AML-193 (cell line): ENCODE data around the gene ARMC5.
"Not testable (repeated sequence)": the region's sequence is repeated elsewhere in the genome, so short reads cannot be mapped to it uniquely, and the experiment has no call there.

Experiments used
- DNase-seq, 2 experiments: peaks; one replicate each; lab custom pipeline; 2025; lab: John Stamatoyannopoulos, UW

ARMC5 gene

GRCh38 chr16:31430380-31431052 lies 28.8 kb upstream of the ARMC5 start:
- no peak for DNase-seq

- DNase-seq, result no peak
Measured at GRCh38 chr16:31435341-31436220, 23.7 kb upstream of the ARMC5 start.

- no peak for DNase-seq
Measured at GRCh38 chr16:31436221-31437045, 22.9 kb upstream of the ARMC5 start.

- no peak for DNase-seq
Measured at GRCh38 chr16:31438414-31438813, 20.9 kb upstream of the ARMC5 start.

GRCh38 chr16:31439023-31439422 lies 20.3 kb upstream of the ARMC5 start:
- not testable (repeated sequence) for DNase-seq

GRCh38 chr16:31439519-31439918 lies 19.8 kb upstream of the ARMC5 start:
- DNase-seq, result no peak

- no peak for DNase-seq
Measured at GRCh38 chr16:31440516-31441184, 18.7 kb upstream of the ARMC5 start.

GRCh38 chr16:31441956-31442355 lies 17.3 kb upstream of the ARMC5 start:
- DNase-seq, result no peak

- not testable (repeated sequence) for DNase-seq
Measured at GRCh38 chr16:31445931-31446330, 13.4 kb upstream of the ARMC5 start.

- no peak for DNase-seq
Measured at GRCh38 chr16:31451201-31451600, 8.1 kb upstream of the ARMC5 start.

GRCh38 chr16:31451681-31452351 lies 7.5 kb upstream of the ARMC5 start:
- DNase-seq, result peak; percentile 62 to 71

GRCh38 chr16:31452631-31453106 lies 6.6 kb upstream of the ARMC5 start:
- DNase-seq, result no peak

GRCh38 chr16:31453255-31454204 lies 5.8 kb upstream of the ARMC5 start:
- no peak for DNase-seq

- DNase-seq, result peak; percentile 20 to 22
Measured at GRCh38 chr16:31455601-31456314, 3.5 kb upstream of the ARMC5 start.

GRCh38 chr16:31456988-31457360 lies 2.3 kb upstream of the ARMC5 start:
- no peak for DNase-seq

- DNase-seq, result peak; percentile 92
Measured at GRCh38 chr16:31458073-31458843, 1.0 kb upstream of the ARMC5 start.

- DNase-seq, result peak; percentile 98 to 99
Measured at GRCh38 chr16:31459687-31460581, 633 bp downstream of the ARMC5 start.
